Tibial nerve (tissue), 3 donors: ENCODE results near the gene SMARCA2.
A peak's percentile ranks its signal among the peaks of the same experiment; 100 is the strongest.

Source experiments
- POLR2A ChIP-seq, 2 donors: fragments of 450-650 bp; IDR thresholded peaks; one replicate each; pipeline ENCODE4 v1.6.1; 2017; ENCODE audit warnings: antibody characterized with exemption in 2 of 2, mild to moderate bottlenecking in 2 of 2, moderate library complexity in 2 of 2
- TF ChIP-seq, protein P1 (sequence below), 5 experiments: fragments of 200-600 bp in 3 of 5; fragments of 450-650 bp in 2 of 5; sonication (generic) in 3 of 5; IDR thresholded peaks; one replicate each; pipeline ENCODE4 v1.5.1; 2016 to 2019; ENCODE audit warnings: antibody characterized with exemption in 5 of 5, mild to moderate bottlenecking in 3 of 5, moderate library complexity in 2 of 5

- TF ChIP-seq, protein P1, sequence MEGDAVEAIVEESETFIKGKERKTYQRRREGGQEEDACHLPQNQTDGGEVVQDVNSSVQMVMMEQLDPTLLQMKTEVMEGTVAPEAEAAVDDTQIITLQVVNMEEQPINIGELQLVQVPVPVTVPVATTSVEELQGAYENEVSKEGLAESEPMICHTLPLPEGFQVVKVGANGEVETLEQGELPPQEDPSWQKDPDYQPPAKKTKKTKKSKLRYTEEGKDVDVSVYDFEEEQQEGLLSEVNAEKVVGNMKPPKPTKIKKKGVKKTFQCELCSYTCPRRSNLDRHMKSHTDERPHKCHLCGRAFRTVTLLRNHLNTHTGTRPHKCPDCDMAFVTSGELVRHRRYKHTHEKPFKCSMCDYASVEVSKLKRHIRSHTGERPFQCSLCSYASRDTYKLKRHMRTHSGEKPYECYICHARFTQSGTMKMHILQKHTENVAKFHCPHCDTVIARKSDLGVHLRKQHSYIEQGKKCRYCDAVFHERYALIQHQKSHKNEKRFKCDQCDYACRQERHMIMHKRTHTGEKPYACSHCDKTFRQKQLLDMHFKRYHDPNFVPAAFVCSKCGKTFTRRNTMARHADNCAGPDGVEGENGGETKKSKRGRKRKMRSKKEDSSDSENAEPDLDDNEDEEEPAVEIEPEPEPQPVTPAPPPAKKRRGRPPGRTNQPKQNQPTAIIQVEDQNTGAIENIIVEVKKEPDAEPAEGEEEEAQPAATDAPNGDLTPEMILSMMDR (IDR thresholded peaks at IDR 0.05), result peak in 1 of 5 experiments; percentile 5
- TF ChIP-seq POLR2A (IDR thresholded peaks at IDR 0.05), result no peak
These were observed 213.0 kb downstream of the SMARCA2 start for GRCh38 chr9:2228132-2228531.
